ENCODE measurements around the gene CBLN3.

The CBLN3 gene

DNA sequence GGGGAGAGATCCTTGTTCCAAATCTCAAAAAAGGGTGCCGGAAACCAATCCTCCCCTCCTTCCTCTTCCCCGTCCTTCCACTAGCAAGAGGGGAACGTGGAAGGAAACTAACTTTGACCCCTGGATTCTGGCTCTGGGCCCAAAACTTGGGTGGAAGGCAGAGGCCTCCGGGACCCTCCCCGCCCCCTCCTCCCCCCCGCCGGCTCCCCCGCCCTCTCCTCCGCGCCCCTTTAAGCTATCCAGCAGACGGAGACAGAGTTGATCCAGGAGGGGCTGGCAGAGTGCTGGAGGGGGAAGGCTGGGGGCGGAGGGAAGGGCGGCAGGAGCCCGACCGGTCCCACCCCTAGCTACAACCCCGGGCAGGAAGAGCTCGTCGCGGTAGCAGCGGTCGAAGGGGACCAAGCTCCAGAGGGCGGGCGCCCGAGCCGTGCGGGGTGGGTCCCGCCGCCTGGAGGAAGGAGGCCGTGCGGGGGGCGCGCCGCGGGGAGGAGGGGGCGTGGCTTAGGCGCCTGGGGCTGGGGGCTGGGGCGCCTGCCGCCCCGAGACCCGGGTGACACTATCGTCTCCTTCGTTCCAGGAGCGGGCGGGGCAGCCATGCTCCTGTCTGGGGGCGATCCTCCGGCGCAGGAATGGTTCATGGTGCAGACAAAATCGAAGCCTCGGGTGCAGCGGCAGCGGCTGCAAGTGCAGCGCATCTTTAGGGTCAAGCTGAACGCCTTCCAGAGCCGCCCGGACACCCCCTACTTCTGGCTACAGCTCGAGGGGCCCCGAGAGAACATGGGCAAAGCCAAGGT lies 30.6 kb downstream of the CBLN3 start, which contains the start of gene NYNRIN:
Gene NYNRIN (plus strand): TSS at position 351 of the 794 bp plus-strand sequence. CDS start 244 bp downstream, at position 595.
- in situ Hi-C loops (cut with MboI; ENCODE audit: low sequenced_read_pairs, unreplicated experiment): no loop called here
- DNase-seq (ENCODE audit: low spot score): no peak
- TF ChIP-seq, protein P1, sequence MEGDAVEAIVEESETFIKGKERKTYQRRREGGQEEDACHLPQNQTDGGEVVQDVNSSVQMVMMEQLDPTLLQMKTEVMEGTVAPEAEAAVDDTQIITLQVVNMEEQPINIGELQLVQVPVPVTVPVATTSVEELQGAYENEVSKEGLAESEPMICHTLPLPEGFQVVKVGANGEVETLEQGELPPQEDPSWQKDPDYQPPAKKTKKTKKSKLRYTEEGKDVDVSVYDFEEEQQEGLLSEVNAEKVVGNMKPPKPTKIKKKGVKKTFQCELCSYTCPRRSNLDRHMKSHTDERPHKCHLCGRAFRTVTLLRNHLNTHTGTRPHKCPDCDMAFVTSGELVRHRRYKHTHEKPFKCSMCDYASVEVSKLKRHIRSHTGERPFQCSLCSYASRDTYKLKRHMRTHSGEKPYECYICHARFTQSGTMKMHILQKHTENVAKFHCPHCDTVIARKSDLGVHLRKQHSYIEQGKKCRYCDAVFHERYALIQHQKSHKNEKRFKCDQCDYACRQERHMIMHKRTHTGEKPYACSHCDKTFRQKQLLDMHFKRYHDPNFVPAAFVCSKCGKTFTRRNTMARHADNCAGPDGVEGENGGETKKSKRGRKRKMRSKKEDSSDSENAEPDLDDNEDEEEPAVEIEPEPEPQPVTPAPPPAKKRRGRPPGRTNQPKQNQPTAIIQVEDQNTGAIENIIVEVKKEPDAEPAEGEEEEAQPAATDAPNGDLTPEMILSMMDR (IDR thresholded peaks at IDR 0.05; ENCODE audit: borderline replicate concordance, control extremely low read depth, extremely low read depth, insufficient read depth, missing control alignments): no peak

DNA sequence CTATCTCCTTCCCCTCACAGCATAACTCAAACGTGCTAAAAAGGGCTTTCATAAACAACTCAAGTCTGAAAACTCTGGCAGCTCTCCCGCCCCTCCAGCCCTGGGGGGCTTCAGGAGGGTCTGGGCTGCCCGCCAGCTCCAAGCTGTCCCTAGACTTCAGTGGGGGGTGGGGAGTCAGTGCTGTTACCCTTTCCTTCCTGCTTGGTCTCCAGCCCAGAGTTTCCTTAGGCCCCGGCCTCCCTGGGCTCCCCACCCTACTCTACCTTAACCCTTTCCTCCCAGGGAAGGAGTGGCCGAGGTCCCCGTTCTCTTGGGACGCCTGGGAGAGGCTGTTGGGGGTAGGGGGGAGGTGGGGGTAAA lies 31.2 kb downstream of the CBLN3 start:
- DNase-seq (ENCODE audit: low spot score): no peak
- TF ChIP-seq, protein P1 (IDR thresholded peaks at IDR 0.05; ENCODE audit: borderline replicate concordance, control extremely low read depth, extremely low read depth, insufficient read depth, missing control alignments): no peak
- in situ Hi-C loops (cut with MboI; ENCODE audit: low sequenced_read_pairs, unreplicated experiment): no loop called here

- DNase-seq (ENCODE audit: low spot score): no peak
- in situ Hi-C loops (cut with MboI; ENCODE audit: low sequenced_read_pairs, unreplicated experiment): no loop called here
- TF ChIP-seq, protein P1 (IDR thresholded peaks at IDR 0.05; ENCODE audit: borderline replicate concordance, control extremely low read depth, extremely low read depth, insufficient read depth, missing control alignments): no peak
Observed at GRCh38 chr14:24397639-24398292, 31.7 kb downstream of the CBLN3 start.

DNA sequence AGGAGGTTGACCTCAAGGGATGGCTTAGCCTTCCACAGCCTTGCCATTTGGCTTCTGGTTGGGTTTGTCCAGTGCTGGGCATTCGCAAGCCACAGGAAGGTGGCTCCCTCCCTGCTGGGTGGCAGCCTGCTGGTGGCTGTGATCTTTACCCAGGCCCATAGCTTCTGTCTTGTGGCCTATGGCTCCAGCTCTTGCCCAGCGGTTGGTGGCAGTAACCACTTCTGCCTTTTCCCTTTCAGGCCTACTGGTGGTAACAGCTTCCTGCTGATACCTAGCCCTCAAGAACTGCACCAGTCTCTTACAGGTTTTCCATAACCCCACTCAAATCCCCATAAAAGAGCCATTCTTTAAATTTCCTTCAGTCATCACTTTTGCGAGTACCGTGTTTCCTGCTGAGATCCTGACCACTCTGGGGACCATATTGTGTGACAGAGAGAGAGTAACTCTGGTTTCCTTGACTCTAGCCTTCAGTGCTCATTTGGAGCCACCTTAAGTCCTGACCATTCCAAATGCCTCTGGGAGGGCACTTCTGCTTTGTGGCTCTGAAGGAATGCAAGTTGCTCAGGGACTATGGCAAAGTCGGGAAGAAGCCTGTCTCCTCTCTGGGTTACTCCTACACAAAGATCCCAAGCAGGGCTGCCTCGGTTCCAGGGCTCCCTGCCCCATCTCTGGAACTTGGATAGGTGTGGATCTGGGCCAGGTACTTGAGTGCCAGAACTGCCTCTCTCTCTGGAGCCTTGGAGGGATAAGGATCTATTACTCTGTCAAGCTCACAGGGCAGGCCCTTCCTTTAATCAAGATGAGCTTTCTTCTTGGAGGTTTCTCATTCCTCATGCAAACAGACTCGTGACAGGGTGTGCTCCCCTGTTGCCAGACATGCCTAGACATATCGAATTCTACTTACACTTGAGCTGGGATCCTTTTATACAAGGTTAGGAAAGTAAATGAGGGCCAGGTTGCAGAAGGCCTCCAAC lies 33.6 kb downstream of the CBLN3 start:
- in situ Hi-C loops (cut with MboI; ENCODE audit: low sequenced_read_pairs, unreplicated experiment): no loop called here
- no peak for DNase-seq (ENCODE audit: low spot score)
- TF ChIP-seq, protein P1 (IDR thresholded peaks at IDR 0.05; ENCODE audit: borderline replicate concordance, control extremely low read depth, extremely low read depth, insufficient read depth, missing control alignments): no peak

GRCh38 chr14:24394275-24394674 lies 35.2 kb downstream of the CBLN3 start:
- in situ Hi-C loops (cut with MboI; ENCODE audit: low sequenced_read_pairs, unreplicated experiment): no loop called here
- TF ChIP-seq, protein P1 (IDR thresholded peaks at IDR 0.05; ENCODE audit: borderline replicate concordance, control extremely low read depth, extremely low read depth, insufficient read depth, missing control alignments): no peak
- no peak for DNase-seq (ENCODE audit: low spot score)

Data from GM13976 (cell line).